GM19372 (cell line): Measurements from ENCODE around the gene ANKRD22.
"Not testable (repeated sequence)": the region's sequence is repeated elsewhere in the genome, so short reads cannot be mapped to it uniquely, and the experiment has no call there.

ENCODE experiments used
- ATAC-seq: cut with Tn5 transposase; IDR thresholded peaks from one replicate; pipeline ENCODE4 v1.9.1; 2021; ENCODE audit warnings: mild to moderate bottlenecking, low read depth, moderate library complexity; ENCODE audit not compliant: unreplicated experiment

The ANKRD22 gene

GRCh38 chr10:88838766-88839350 is 12.8 kb downstream of the ANKRD22 start:
- ATAC-seq = no peak

- ATAC-seq = not testable (repeated sequence)
Measured at GRCh38 chr10:88837632-88838031, 14.0 kb downstream of the ANKRD22 start.

- ATAC-seq = peak; percentile 12
Measured at GRCh38 chr10:88835910-88836221, 15.8 kb downstream of the ANKRD22 start.

GRCh38 chr10:88835096-88835909 is 16.3 kb downstream of the ANKRD22 start:
- peak; percentile 79 for ATAC-seq

GRCh38 chr10:88833723-88834122 is 17.9 kb downstream of the ANKRD22 start:
- no peak for ATAC-seq

- no peak for ATAC-seq
Measured at GRCh38 chr10:88833156-88833555, 18.5 kb downstream of the ANKRD22 start.

GRCh38 chr10:88832376-88832775 is 19.3 kb downstream of the ANKRD22 start:
- ATAC-seq = no peak

GRCh38 chr10:88831709-88832108 is 19.9 kb downstream of the ANKRD22 start:
- no peak for ATAC-seq

- no peak for ATAC-seq
Measured at GRCh38 chr10:88830643-88831268, 20.9 kb downstream of the ANKRD22 start.

GRCh38 chr10:88828310-88828709 is 23.3 kb downstream of the ANKRD22 start:
- no peak for ATAC-seq

GRCh38 chr10:88827671-88828070 is 24.0 kb downstream of the ANKRD22 start:
- no peak for ATAC-seq

- ATAC-seq = no peak
Measured at GRCh38 chr10:88826388-88826787, 25.3 kb downstream of the ANKRD22 start.

GRCh38 chr10:88820748-88821401 is 30.8 kb downstream of the ANKRD22 start:
- ATAC-seq = no peak

GRCh38 chr10:88819290-88819689 is 32.4 kb downstream of the ANKRD22 start:
- no peak for ATAC-seq

- no peak for ATAC-seq
Measured at GRCh38 chr10:88813200-88813599, 38.4 kb downstream of the ANKRD22 start.

- ATAC-seq = no peak
Measured at GRCh38 chr10:88810196-88810961, 41.3 kb downstream of the ANKRD22 start.

- ATAC-seq = no peak
Measured at GRCh38 chr10:88809621-88810020, 42.0 kb downstream of the ANKRD22 start.

GRCh38 chr10:88805924-88806323 is 45.7 kb downstream of the ANKRD22 start:
- ATAC-seq = no peak

- ATAC-seq = no peak
Measured at GRCh38 chr10:88805361-88805760, 46.3 kb downstream of the ANKRD22 start.

GRCh38 chr10:88804083-88804812 is 47.4 kb downstream of the ANKRD22 start:
- no peak for ATAC-seq
